ENCODE measurements around the gene VEGFA.

DNA sequence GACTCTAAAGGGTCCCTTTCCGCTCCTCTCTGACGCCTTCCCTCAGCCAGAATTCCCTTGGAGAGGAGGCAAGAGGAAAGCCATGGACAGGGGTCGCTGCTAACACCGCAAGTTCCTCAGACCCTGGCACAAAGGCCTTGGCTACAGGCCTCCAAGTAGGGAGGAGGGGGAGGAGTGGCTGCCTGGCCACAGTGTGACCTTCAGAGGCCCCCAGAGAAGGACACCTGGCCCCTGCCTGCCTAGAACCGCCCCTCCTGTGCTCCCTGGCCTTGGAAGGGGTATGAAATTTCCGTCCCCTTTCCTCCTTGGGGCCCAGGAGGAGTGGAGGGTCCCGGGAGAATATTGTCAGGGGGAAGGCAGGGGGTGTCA lies 2.7 kb downstream of the VEGFA start:
- TF ChIP-seq, protein P1, sequence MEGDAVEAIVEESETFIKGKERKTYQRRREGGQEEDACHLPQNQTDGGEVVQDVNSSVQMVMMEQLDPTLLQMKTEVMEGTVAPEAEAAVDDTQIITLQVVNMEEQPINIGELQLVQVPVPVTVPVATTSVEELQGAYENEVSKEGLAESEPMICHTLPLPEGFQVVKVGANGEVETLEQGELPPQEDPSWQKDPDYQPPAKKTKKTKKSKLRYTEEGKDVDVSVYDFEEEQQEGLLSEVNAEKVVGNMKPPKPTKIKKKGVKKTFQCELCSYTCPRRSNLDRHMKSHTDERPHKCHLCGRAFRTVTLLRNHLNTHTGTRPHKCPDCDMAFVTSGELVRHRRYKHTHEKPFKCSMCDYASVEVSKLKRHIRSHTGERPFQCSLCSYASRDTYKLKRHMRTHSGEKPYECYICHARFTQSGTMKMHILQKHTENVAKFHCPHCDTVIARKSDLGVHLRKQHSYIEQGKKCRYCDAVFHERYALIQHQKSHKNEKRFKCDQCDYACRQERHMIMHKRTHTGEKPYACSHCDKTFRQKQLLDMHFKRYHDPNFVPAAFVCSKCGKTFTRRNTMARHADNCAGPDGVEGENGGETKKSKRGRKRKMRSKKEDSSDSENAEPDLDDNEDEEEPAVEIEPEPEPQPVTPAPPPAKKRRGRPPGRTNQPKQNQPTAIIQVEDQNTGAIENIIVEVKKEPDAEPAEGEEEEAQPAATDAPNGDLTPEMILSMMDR (IDR thresholded peaks at IDR 0.05; ENCODE audit: poor library complexity, severe bottlenecking), result no peak
- TF ChIP-seq MXI1 (conservative IDR thresholded peaks at IDR 0.05; ENCODE audit: poor library complexity, severe bottlenecking), result no peak
- no peak for TF ChIP-seq POLR2AphosphoS5 (IDR thresholded peaks at IDR 0.05)
- no peak for TF ChIP-seq EP300 (conservative IDR thresholded peaks at IDR 0.05; ENCODE audit: poor library complexity, severe bottlenecking)

Measured in neural cell (in vitro differentiated cells).